ENCODE measurements around the gene LBR. TPM values are rescaled to one million over a fixed set of nuclear protein-coding genes. Genes with fewer than 3 reads are reported as not detected.

LBR gene
- total RNA-seq, 2 donors from 2014 or later = 39.1 to 51.7 TPM

GRCh38 chr1:225362805-225363204 is 65.0 kb downstream of the LBR start:
- TF ChIP-seq CTCF (IDR thresholded peaks at IDR 0.05) = no peak
- DNase-seq (ENCODE audit: low spot score) = no peak
- Histone ChIP-seq H3K27ac (no peak overlapping the region), H3K4me3 (no peak overlapping the region), H3K27me3 (replicated peaks; ENCODE audit: insufficient read depth) (no peaks in the 10 kb centered on the region), H3K4me1 (ENCODE audit: control insufficient read depth in 1 of 2, low read depth in 2 of 2) (no peaks in the 10 kb centered on the region), H3K9me3 (no peaks in the 10 kb centered on the region), H3K36me3 (no peaks in the 10 kb centered on the region)
- no peak for ATAC-seq (ENCODE audit: insufficient number of reproducible peaks, low FRiP score, low read depth)

GRCh38 chr1:225361176-225361575 is 66.7 kb downstream of the LBR start:
- no peak for ATAC-seq (ENCODE audit: insufficient number of reproducible peaks, low FRiP score, low read depth)

GRCh38 chr1:225360119-225360518 is 67.7 kb downstream of the LBR start:
- Histone ChIP-seq H3K4me3 (no peak overlapping the region), H3K27me3 (replicated peaks; ENCODE audit: insufficient read depth) (no peaks in the 10 kb centered on the region), H3K9me3 (no peaks in the 10 kb centered on the region), H3K27ac (no peak overlapping the region), H3K4me1 (ENCODE audit: control insufficient read depth in 1 of 2, low read depth in 2 of 2) (no peaks in the 10 kb centered on the region), H3K36me3 (no peaks in the 10 kb centered on the region)
- ATAC-seq (ENCODE audit: insufficient number of reproducible peaks, low FRiP score, low read depth) = no peak
- no peak for DNase-seq (ENCODE audit: low spot score)
- no peak for TF ChIP-seq CTCF (IDR thresholded peaks at IDR 0.05)

More at GRCh38 chr1:225361176-225361575, 66.7 kb downstream of the LBR start:
- no peaks in the 10 kb centered on the region for H3K9me3 ChIP-seq
- no peaks in the 10 kb centered on the region for H3K36me3 ChIP-seq
- TF ChIP-seq CTCF (IDR thresholded peaks at IDR 0.05) = no peak
- H3K4me3 ChIP-seq = no peak overlapping the region
- H3K27ac ChIP-seq = no peak overlapping the region
- H3K4me1 ChIP-seq (ENCODE audit: control insufficient read depth in 1 of 2, low read depth in 2 of 2) = no peaks in the 10 kb centered on the region
- no peaks in the 10 kb centered on the region for H3K27me3 ChIP-seq (replicated peaks; ENCODE audit: insufficient read depth)
- DNase-seq (ENCODE audit: low spot score) = no peak

GRCh38 chr1:225355863-225356262 is 72.0 kb downstream of the LBR start:
- H3K9me3 ChIP-seq = no peaks in the 10 kb centered on the region
- DNase-seq (ENCODE audit: low spot score) (no peak), ATAC-seq (ENCODE audit: insufficient number of reproducible peaks, low FRiP score, low read depth) (no peak)
- no peaks in the 10 kb centered on the region for H3K4me1 ChIP-seq (ENCODE audit: control insufficient read depth in 1 of 2, low read depth in 2 of 2)
- TF ChIP-seq CTCF (IDR thresholded peaks at IDR 0.05) = no peak
- H3K36me3 ChIP-seq = no peaks in the 10 kb centered on the region
- no peak overlapping the region for H3K27ac ChIP-seq
- no peaks in the 10 kb centered on the region for H3K27me3 ChIP-seq (replicated peaks; ENCODE audit: insufficient read depth)
- H3K4me3 ChIP-seq = no peak overlapping the region

- TF ChIP-seq CTCF (IDR thresholded peaks at IDR 0.05) = no peak
- H3K36me3 ChIP-seq = no peaks in the 10 kb centered on the region
- H3K4me3 ChIP-seq = no peak overlapping the region
- DNase-seq (ENCODE audit: low spot score) = no peak
- H3K27ac ChIP-seq = no peak overlapping the region
- no peaks in the 10 kb centered on the region for H3K4me1 ChIP-seq (ENCODE audit: control insufficient read depth in 1 of 2, low read depth in 2 of 2)
- H3K27me3 ChIP-seq (replicated peaks; ENCODE audit: insufficient read depth) = no peaks in the 10 kb centered on the region
- ATAC-seq (ENCODE audit: insufficient number of reproducible peaks, low FRiP score, low read depth) = no peak
- H3K9me3 ChIP-seq = no peaks in the 10 kb centered on the region
Observed at GRCh38 chr1:225354906-225355305, 72.9 kb downstream of the LBR start.

Other genes with a start within 250 kb of the LBR start
- gene ENAH, start 225.1 kb upstream of the LBR start, total RNA-seq = 100 to 1,000 TPM; 111 to 119 TPM

Measured in thoracic aorta (tissue), 2 donors.